ENCODE data around the gene KRT14. TPM values are rescaled to one million over a fixed set of nuclear protein-coding genes. Genes with fewer than 3 reads are reported as not detected.

The KRT14 gene
- total RNA-seq, 3 donors from 2014 or later (not counting 1 experiment from before 2014, with no cell fraction given), result not detected

GRCh38 chr17:41536741-41537613 lies 49.7 kb downstream of the KRT14 start:
- Histone ChIP-seq H3K36me3 (ENCODE audit: control insufficient read depth, insufficient read depth, low read length) (no peaks in the 10 kb centered on the region), H3K27me3 (ENCODE audit: control insufficient read depth, insufficient read depth, low read length) (no peaks in the 10 kb centered on the region), H3K4me3 (ENCODE audit: low read length) (no peak overlapping the region), H3K9me3 (ENCODE audit: control insufficient read depth, insufficient read depth, low read length) (no peaks in the 10 kb centered on the region), H3K4me1 (ENCODE audit: control insufficient read depth, insufficient read depth, low read length) (no peaks in the 10 kb centered on the region), H3K27ac (ENCODE audit: low read length) (no peak overlapping the region)
- Mint-ChIP-seq H3K27ac (no peak overlapping the region), H3K9me3 (no peaks in the 10 kb centered on the region), H3K27me3 (ENCODE audit: low read depth in 2 of 2) (peaks cover 32 to 35% of the 10 kb centered on the region in 2 donors), H3K36me3 (no peaks in the 10 kb centered on the region), H3K4me3 (no peak overlapping the region), H3K4me1 (no peaks in the 10 kb centered on the region)
- intact Hi-C loops (cut with micrococcal nuclease), result no loop called here
- DNase-seq (no peak), ATAC-seq (no peak)
- TF ChIP-seq CTCF (IDR thresholded peaks at IDR 0.05), result no peak
- WGBS (ENCODE audit: insufficient coverage), result 87% methylated on average over 7 of the region's 7 CpGs

- H3K27ac Mint-ChIP-seq, result no peak overlapping the region
- peaks cover 43% of the 10 kb centered on the region in 2 donors for H3K27me3 Mint-ChIP-seq (ENCODE audit: low read depth in 2 of 2)
- no peaks in the 10 kb centered on the region for H3K4me1 Mint-ChIP-seq
- H3K36me3 ChIP-seq (ENCODE audit: control insufficient read depth, insufficient read depth, low read length), result no peaks in the 10 kb centered on the region
- no peaks in the 10 kb centered on the region for H3K27me3 ChIP-seq (ENCODE audit: control insufficient read depth, insufficient read depth, low read length)
- no peaks in the 10 kb centered on the region for H3K4me1 ChIP-seq (ENCODE audit: control insufficient read depth, insufficient read depth, low read length)
- ATAC-seq (no peak), DNase-seq (no peak)
- intact Hi-C loops (cut with micrococcal nuclease), result no loop called here
- no peaks in the 10 kb centered on the region for H3K9me3 ChIP-seq (ENCODE audit: control insufficient read depth, insufficient read depth, low read length)
- TF ChIP-seq CTCF (IDR thresholded peaks at IDR 0.05), result no peak
- H3K36me3 Mint-ChIP-seq, result no peaks in the 10 kb centered on the region
- H3K9me3 Mint-ChIP-seq, result no peaks in the 10 kb centered on the region
- H3K4me3 Mint-ChIP-seq, result no peak overlapping the region
- WGBS (ENCODE audit: insufficient coverage), result 70% methylated on average over 15 of the region's 15 CpGs
- no peak overlapping the region for H3K4me3 ChIP-seq (ENCODE audit: low read length)
- H3K27ac ChIP-seq (ENCODE audit: low read length), result no peak overlapping the region
Measured at GRCh38 chr17:41535764-41536481, 50.8 kb downstream of the KRT14 start.

- no peak for ATAC-seq
- no peaks in the 10 kb centered on the region for H3K36me3 ChIP-seq (ENCODE audit: control insufficient read depth, insufficient read depth, low read length)
- no peaks in the 10 kb centered on the region for H3K9me3 Mint-ChIP-seq
- no peak for TF ChIP-seq CTCF (IDR thresholded peaks at IDR 0.05)
- H3K9me3 ChIP-seq (ENCODE audit: control insufficient read depth, insufficient read depth, low read length), result no peaks in the 10 kb centered on the region
- H3K27me3 Mint-ChIP-seq (ENCODE audit: low read depth in 2 of 2), result peaks cover 42 to 46% of the 10 kb centered on the region in 2 donors
- no peaks in the 10 kb centered on the region for H3K27me3 ChIP-seq (ENCODE audit: control insufficient read depth, insufficient read depth, low read length)
- 68% methylated on average over 7 of the region's 7 CpGs for WGBS (ENCODE audit: insufficient coverage)
- H3K27ac ChIP-seq (ENCODE audit: low read length), result no peak overlapping the region
- no peaks in the 10 kb centered on the region for H3K4me1 ChIP-seq (ENCODE audit: control insufficient read depth, insufficient read depth, low read length)
- no peak overlapping the region for H3K4me3 Mint-ChIP-seq
- H3K4me1 Mint-ChIP-seq, result no peaks in the 10 kb centered on the region
- H3K36me3 Mint-ChIP-seq, result no peaks in the 10 kb centered on the region
- peak in 1 of 2 donors; percentile 13 for DNase-seq
- H3K4me3 ChIP-seq (ENCODE audit: low read length), result no peak overlapping the region
- no peak overlapping the region for H3K27ac Mint-ChIP-seq
- intact Hi-C loops (cut with micrococcal nuclease), result no loop called here
Measured at GRCh38 chr17:41534899-41535546, 51.7 kb downstream of the KRT14 start.

All from natural killer cell (primary cell).